GM21717 (cell line): ENCODE measurements around the gene FGF23.
"Not testable (repeated sequence)": the region's sequence is repeated elsewhere in the genome, so short reads cannot be mapped to it uniquely, and the experiment has no call there.

Source experiments
- ATAC-seq: cut with Tn5 transposase; IDR thresholded peaks from one replicate; pipeline ENCODE4 v1.9.1; 2021; ENCODE audit warnings: mild to moderate bottlenecking, moderate library complexity; ENCODE audit not compliant: unreplicated experiment

FGF23 gene

GRCh38 chr12:4379405-4379804 lies at the start of gene FGF23:
FGF23 (minus strand) TSS chr12:4379712; CDS start chr12:4379582, 130 bp downstream.
- no peak for ATAC-seq

GRCh38 chr12:4424422-4424821 lies 44.9 kb upstream of the FGF23 start:
- ATAC-seq, result no peak

GRCh38 chr12:4423528-4424195 lies 44.1 kb upstream of the FGF23 start:
- no peak for ATAC-seq

GRCh38 chr12:4422985-4423384 lies 43.5 kb upstream of the FGF23 start:
- no peak for ATAC-seq

GRCh38 chr12:4421590-4422031 lies 42.1 kb upstream of the FGF23 start:
- ATAC-seq, result no peak

GRCh38 chr12:4420138-4420670 lies 40.7 kb upstream of the FGF23 start:
- no peak for ATAC-seq

GRCh38 chr12:4418913-4419312 lies 39.4 kb upstream of the FGF23 start:
- ATAC-seq, result no peak

- no peak for ATAC-seq
Observed at GRCh38 chr12:4417936-4418335, 38.4 kb upstream of the FGF23 start.

GRCh38 chr12:4417455-4417854 lies 37.9 kb upstream of the FGF23 start:
- no peak for ATAC-seq

GRCh38 chr12:4416276-4416675 lies 36.8 kb upstream of the FGF23 start:
- ATAC-seq, result no peak

GRCh38 chr12:4412465-4412864 lies 33.0 kb upstream of the FGF23 start:
- ATAC-seq, result no peak

- no peak for ATAC-seq
Observed at GRCh38 chr12:4412056-4412455, 32.5 kb upstream of the FGF23 start.

- no peak for ATAC-seq
Observed at GRCh38 chr12:4407136-4407535, 27.6 kb upstream of the FGF23 start.

GRCh38 chr12:4404877-4405637 lies 25.5 kb upstream of the FGF23 start:
- ATAC-seq, result not testable (repeated sequence)

- no peak for ATAC-seq
Observed at GRCh38 chr12:4402996-4403395, 23.5 kb upstream of the FGF23 start.

- ATAC-seq, result no peak
Observed at GRCh38 chr12:4401117-4401516, 21.6 kb upstream of the FGF23 start.

- no peak for ATAC-seq
Observed at GRCh38 chr12:4395818-4396217, 16.3 kb upstream of the FGF23 start.

- ATAC-seq, result no peak
Observed at GRCh38 chr12:4393211-4393610, 13.7 kb upstream of the FGF23 start.

- no peak for ATAC-seq
Observed at GRCh38 chr12:4392223-4392742, 12.8 kb upstream of the FGF23 start.

- no peak for ATAC-seq
Observed at GRCh38 chr12:4388662-4389061, 9.2 kb upstream of the FGF23 start.

- ATAC-seq, result no peak
Observed at GRCh38 chr12:4388032-4388431, 8.5 kb upstream of the FGF23 start.

GRCh38 chr12:4387607-4388006 lies 8.1 kb upstream of the FGF23 start:
- no peak for ATAC-seq
